Measurements from ENCODE around the gene CCDC192. TPM values are rescaled to one million over a fixed set of nuclear protein-coding genes. Genes with fewer than 3 reads are reported as not detected.

The CCDC192 gene
- total RNA-seq, 1 donor from 2014 or later, result not detected

DNA sequence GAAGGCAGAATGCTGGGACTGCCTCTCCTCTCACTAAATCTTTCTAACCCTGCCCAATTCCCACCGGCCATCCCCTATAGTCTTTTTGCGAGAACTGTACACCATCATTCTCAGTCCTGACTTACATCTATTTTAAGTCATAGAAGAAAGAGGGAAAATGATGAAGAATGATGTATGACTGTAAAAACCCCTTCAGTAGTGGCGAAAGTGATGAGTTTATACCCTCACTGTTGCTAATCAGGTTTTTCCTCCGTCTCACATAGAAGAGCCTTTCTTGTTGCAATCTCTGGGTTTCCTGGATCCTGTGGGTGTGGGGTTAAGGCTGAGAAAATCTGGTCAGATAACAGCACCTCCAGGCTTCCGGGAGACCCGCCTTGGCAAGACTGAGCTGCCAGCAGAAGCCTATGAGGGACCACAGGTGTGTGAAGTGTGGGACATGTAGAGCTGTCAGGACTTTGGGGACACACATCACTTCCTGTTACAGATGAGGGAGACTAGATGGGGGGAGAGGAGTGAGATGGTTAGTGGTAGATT, 233.3 kb downstream of the CCDC192 start:
- no peaks in the 10 kb centered on the region for H3K4me1 ChIP-seq
- no peak overlapping the region for H3K27ac ChIP-seq (replicated peaks)
- intact Hi-C loops (cut with micrococcal nuclease), result no loop called here
- no peak overlapping the region for H3K4me3 ChIP-seq
- TF ChIP-seq, protein P1, sequence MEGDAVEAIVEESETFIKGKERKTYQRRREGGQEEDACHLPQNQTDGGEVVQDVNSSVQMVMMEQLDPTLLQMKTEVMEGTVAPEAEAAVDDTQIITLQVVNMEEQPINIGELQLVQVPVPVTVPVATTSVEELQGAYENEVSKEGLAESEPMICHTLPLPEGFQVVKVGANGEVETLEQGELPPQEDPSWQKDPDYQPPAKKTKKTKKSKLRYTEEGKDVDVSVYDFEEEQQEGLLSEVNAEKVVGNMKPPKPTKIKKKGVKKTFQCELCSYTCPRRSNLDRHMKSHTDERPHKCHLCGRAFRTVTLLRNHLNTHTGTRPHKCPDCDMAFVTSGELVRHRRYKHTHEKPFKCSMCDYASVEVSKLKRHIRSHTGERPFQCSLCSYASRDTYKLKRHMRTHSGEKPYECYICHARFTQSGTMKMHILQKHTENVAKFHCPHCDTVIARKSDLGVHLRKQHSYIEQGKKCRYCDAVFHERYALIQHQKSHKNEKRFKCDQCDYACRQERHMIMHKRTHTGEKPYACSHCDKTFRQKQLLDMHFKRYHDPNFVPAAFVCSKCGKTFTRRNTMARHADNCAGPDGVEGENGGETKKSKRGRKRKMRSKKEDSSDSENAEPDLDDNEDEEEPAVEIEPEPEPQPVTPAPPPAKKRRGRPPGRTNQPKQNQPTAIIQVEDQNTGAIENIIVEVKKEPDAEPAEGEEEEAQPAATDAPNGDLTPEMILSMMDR (IDR thresholded peaks at IDR 0.05; ENCODE audit: borderline replicate concordance), result no peak
- no peaks in the 10 kb centered on the region for H3K27me3 ChIP-seq (ENCODE audit: low read depth)
- H3K9me3 ChIP-seq (replicated peaks), result no peaks in the 10 kb centered on the region
- DNase-seq, result no peak
- H3K36me3 ChIP-seq, result no peaks in the 10 kb centered on the region

DNA sequence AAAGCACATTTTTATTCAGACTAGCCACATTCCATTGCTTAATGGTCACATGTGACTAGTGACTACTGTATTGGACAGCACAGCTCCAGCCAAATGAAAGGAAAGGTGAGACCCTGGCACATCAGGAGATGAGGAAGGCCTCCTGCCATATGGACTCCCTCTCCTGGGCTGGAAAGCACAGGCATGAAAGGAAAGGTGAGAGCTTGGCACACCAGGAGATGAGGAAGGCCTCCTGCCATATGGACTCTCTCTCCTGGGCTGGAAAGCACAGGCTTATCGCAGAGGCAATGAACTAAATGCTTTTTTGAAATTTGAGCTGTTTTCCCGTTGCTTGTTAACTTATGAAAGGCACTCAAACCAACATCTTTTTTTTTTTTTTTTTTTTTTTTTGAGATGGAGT, 235.6 kb downstream of the CCDC192 start:
- no peaks in the 10 kb centered on the region for H3K36me3 ChIP-seq
- no peaks in the 10 kb centered on the region for H3K9me3 ChIP-seq (replicated peaks)
- peaks cover 6% of the 10 kb centered on the region for H3K4me1 ChIP-seq
- no peaks in the 10 kb centered on the region for H3K27me3 ChIP-seq (ENCODE audit: low read depth)
- intact Hi-C loops (cut with micrococcal nuclease), result no loop called here
- no peak overlapping the region for H3K27ac ChIP-seq (replicated peaks)
- TF ChIP-seq, protein P1 (IDR thresholded peaks at IDR 0.05; ENCODE audit: borderline replicate concordance), result no peak
- no peak overlapping the region for H3K4me3 ChIP-seq
- DNase-seq, result no peak

DNA sequence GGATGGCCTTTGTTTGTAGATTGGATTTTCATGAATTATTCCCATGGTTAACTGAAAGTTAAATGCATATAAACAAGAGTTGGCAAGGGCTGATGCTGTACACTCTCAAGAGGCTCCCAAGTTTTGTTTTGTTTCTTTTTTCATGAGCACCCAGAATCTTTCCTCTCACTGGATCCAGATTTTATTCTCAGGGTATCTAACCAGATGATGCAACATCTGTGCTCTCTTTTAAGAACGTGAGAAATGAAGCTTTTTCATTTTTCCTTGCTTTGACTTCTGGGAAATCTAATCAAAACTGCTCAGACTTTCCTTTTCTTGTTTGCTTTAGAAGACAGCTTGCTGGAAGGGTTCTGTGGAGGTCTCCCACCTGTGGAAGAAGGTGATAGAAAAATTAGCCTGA, 237.7 kb downstream of the CCDC192 start:
- DNase-seq, result no peak
- H3K36me3 ChIP-seq, result no peaks in the 10 kb centered on the region
- TF ChIP-seq, protein P1 (IDR thresholded peaks at IDR 0.05; ENCODE audit: borderline replicate concordance), result no peak
- intact Hi-C loops (cut with micrococcal nuclease), result no loop called here
- H3K27me3 ChIP-seq (ENCODE audit: low read depth), result no peaks in the 10 kb centered on the region
- H3K4me1 ChIP-seq, result peaks cover 6% of the 10 kb centered on the region
- H3K27ac ChIP-seq (replicated peaks), result peak overlapping the region; percentile 79
- H3K9me3 ChIP-seq (replicated peaks), result no peaks in the 10 kb centered on the region
- peak overlapping the region; percentile 7 for H3K4me3 ChIP-seq

DNA sequence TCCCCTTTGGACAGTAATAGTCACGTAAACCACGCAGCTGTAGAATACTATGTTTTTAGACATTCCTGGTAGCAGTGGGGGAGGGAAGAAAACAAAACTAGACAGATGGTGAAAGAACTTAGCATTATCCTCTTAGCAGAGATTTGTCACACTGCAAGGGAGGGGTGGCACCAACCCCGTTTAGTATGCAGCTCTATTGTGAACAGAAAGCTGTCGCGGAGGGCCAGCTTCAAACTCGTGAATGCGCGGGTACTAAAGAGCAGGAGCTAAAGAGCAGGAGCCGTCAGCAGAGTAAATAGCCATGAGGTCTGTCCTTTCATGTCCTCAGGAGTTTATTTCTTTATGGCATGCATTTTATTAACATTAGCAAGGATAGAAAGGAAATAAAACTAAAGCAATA, 238.5 kb downstream of the CCDC192 start:
- Histone ChIP-seq H3K4me3 (peak overlapping the region; percentile 7), H3K4me1 (peaks cover 6% of the 10 kb centered on the region), H3K9me3 (replicated peaks) (no peaks in the 10 kb centered on the region), H3K27ac (replicated peaks) (peak overlapping the region; percentile 79), H3K36me3 (no peaks in the 10 kb centered on the region), H3K27me3 (ENCODE audit: low read depth) (no peaks in the 10 kb centered on the region)
- DNase-seq, result no peak
- TF ChIP-seq, protein P1 (IDR thresholded peaks at IDR 0.05; ENCODE audit: borderline replicate concordance), result no peak
- intact Hi-C loops (cut with micrococcal nuclease), result no loop called here

DNA sequence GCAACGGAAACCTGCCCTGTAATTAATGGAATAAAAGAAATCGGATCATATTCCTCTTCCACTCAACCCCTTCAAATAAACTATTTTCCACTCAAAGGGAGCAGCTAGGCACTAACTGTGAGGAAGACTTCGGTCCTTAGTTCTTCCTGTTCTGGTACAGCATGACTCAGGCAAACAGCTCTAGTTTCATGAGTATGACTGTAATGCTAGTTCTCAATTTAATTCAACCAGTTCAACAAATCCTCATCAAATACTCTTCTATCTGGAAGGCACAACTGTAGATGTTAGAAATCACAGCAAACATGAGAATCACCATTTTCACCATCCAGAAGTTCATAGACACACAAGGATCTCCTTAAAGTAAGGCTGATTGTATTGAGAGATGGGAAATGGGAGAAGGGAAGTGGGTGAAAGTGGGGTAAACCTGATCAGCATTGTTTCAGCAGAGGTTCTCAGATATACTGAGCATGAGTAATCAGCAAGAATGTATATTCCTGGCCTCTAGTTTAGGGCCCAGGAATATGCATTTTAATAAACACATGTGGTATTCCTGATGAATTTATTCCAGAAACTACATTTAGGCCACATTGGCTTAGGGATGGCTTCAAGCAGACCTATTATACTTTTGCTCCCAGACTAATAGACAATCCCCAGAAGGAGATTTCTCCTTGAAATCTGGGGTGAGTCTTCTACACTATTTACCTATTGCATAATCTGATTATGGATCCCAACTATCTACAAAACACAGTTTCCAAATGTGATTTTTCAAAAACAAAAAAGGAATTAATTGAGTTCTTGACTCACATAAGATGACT, 239.3 kb downstream of the CCDC192 start:
- H3K4me3 ChIP-seq, result peak overlapping the region; percentile 7

More for the DNA sequence above, 239.3 kb downstream of the CCDC192 start:
- no peaks in the 10 kb centered on the region for H3K9me3 ChIP-seq (replicated peaks)
- H3K36me3 ChIP-seq, result no peaks in the 10 kb centered on the region
- peaks cover 6% of the 10 kb centered on the region for H3K4me1 ChIP-seq
- TF ChIP-seq, protein P1 (IDR thresholded peaks at IDR 0.05; ENCODE audit: borderline replicate concordance), result no peak
- no peaks in the 10 kb centered on the region for H3K27me3 ChIP-seq (ENCODE audit: low read depth)
- no peak for DNase-seq
- H3K27ac ChIP-seq (replicated peaks), result peak overlapping the region; percentile 79
- intact Hi-C loops (cut with micrococcal nuclease), result no loop called here
